Measurements from ENCODE around the gene PSMC5.

PSMC5 gene

DNA sequence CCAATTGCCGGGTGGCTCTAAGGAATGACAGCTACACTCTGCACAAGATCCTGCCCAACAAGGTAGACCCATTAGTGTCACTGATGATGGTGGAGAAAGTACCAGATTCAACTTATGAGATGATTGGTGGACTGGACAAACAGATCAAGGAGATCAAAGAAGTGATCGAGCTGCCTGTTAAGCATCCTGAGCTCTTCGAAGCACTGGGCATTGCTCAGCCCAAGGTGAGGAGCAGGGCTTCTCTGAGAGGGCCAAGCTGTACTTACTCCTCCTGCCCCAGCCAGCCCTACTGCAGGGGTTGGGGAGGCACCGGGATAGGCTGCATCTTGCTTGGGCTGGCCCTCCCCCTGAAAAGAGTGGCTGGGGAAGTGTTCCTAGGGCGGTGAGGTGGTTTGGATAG, 3.0 kb downstream of the PSMC5 start:
- TF ChIP-seq POLR2AphosphoS5 (IDR thresholded peaks at IDR 0.05; ENCODE audit: low read depth, low read length) = peak; percentile 19
- TF ChIP-seq POU2F2 (IDR thresholded peaks at IDR 0.05; ENCODE audit: low read depth, low read length) = no peak
- no peak for DNase-seq (ENCODE audit: insufficient read length, low spot score)
- no peak for FAIRE-seq

- no peak for TF ChIP-seq PAX5 (IDR thresholded peaks at IDR 0.05; ENCODE audit: insufficient read depth, low read length, severe bottlenecking)
- 0 out of 2 replicates have a peak, but pooled peaks have one; percentile 25 for TF ChIP-seq POLR2A (IDR thresholded peaks at IDR 0.05; ENCODE audit: low read depth, low read length)
- TF ChIP-seq POU2F2 (IDR thresholded peaks at IDR 0.05; ENCODE audit: low read depth, low read length) = no peak; the same call in 1 of the 2 replicates
- TF ChIP-seq SPI1 (IDR thresholded peaks at IDR 0.05; ENCODE audit: low read depth, low read length) = no peak
- TF ChIP-seq TAF1 (IDR thresholded peaks at IDR 0.05; ENCODE audit: low read depth, low read length) = no peak
- TF ChIP-seq POLR2AphosphoS5 (IDR thresholded peaks at IDR 0.05; ENCODE audit: low read depth, low read length) = no peak; the same call in 1 of the 2 replicates
- DNase-seq (ENCODE audit: insufficient read length, low spot score) (no peak), FAIRE-seq (no peak)
These were observed 3.8 kb downstream of the PSMC5 start for GRCh38 chr17:63830904-63831491.

- TF ChIP-seq TAF1 (IDR thresholded peaks at IDR 0.05; ENCODE audit: low read depth, low read length) = no peak
- TF ChIP-seq PAX5 (IDR thresholded peaks at IDR 0.05; ENCODE audit: insufficient read depth, low read length, severe bottlenecking) = no peak
- TF ChIP-seq POU2F2 (IDR thresholded peaks at IDR 0.05; ENCODE audit: low read depth, low read length) = no peak
- TF ChIP-seq POLR2A (IDR thresholded peaks at IDR 0.05; ENCODE audit: low read depth, low read length) = no peak
- no peak; the same call in 1 of the 2 replicates for TF ChIP-seq POLR2AphosphoS5 (IDR thresholded peaks at IDR 0.05; ENCODE audit: low read depth, low read length)
- TF ChIP-seq SPI1 (IDR thresholded peaks at IDR 0.05; ENCODE audit: low read depth, low read length) = no peak
- DNase-seq (ENCODE audit: insufficient read length, low spot score) = no peak
- no peak for FAIRE-seq
These were observed 4.3 kb downstream of the PSMC5 start for GRCh38 chr17:63831505-63831904.

DNA sequence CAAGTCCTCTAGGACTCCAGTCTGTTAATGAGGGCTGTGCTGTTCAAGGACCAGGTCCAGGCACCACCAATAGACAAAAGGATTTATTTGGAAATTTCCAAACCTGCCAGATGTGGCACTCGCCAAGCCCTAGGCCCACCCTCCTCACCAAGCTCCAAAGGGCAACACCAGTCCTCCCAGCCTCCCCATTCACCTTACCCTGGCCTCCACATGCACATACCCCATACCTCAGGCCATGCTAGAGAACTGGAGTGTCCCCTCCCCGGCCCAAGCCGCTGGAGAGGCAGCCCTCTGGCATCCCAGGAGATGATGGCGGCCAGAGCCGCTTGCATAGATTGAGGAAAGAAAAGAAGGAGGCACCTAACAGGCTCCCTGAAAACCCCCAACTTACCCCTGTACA, 4.8 kb downstream of the PSMC5 start:
- FAIRE-seq = no peak

GRCh38 chr17:63832455-63832854, 5.2 kb downstream of the PSMC5 start:
- FAIRE-seq (no peak), DNase-seq (ENCODE audit: insufficient read length, low spot score) (no peak)
- TF ChIP-seq POU2F2 (IDR thresholded peaks at IDR 0.05; ENCODE audit: low read depth, low read length) = no peak
- TF ChIP-seq PAX5 (IDR thresholded peaks at IDR 0.05; ENCODE audit: insufficient read depth, low read length, severe bottlenecking) = no peak
- TF ChIP-seq SPI1 (IDR thresholded peaks at IDR 0.05; ENCODE audit: low read depth, low read length) = no peak

More for the DNA sequence above, 4.8 kb downstream of the PSMC5 start:
- DNase-seq (ENCODE audit: insufficient read length, low spot score) = no peak
- no peak for TF ChIP-seq SPI1 (IDR thresholded peaks at IDR 0.05; ENCODE audit: low read depth, low read length)
- TF ChIP-seq POLR2A (IDR thresholded peaks at IDR 0.05; ENCODE audit: low read depth, low read length) = peak; percentile 47; the same call in 1 of the 2 replicates

- FAIRE-seq = no peak
- TF ChIP-seq POLR2A (IDR thresholded peaks at IDR 0.05; ENCODE audit: low read depth, low read length) (peak; percentile 34; the same call in 1 of the 2 replicates), PAX5 (IDR thresholded peaks at IDR 0.05; ENCODE audit: insufficient read depth, low read length, severe bottlenecking) (no peak)
These were observed 6.0 kb downstream of the PSMC5 start for GRCh38 chr17:63833026-63833740.

GRCh38 chr17:63833741-63834373, 6.6 kb downstream of the PSMC5 start:
- TF ChIP-seq POLR2A (IDR thresholded peaks at IDR 0.05; ENCODE audit: low read depth, low read length) (peak; percentile 21; the same call in 1 of the 2 replicates), POLR2AphosphoS5 (IDR thresholded peaks at IDR 0.05; ENCODE audit: low read depth, low read length) (no peak; the same call in 1 of the 2 replicates)

More at GRCh38 chr17:63833026-63833740, 6.0 kb downstream of the PSMC5 start:
- DNase-seq (ENCODE audit: insufficient read length, low spot score) = no peak

DNA sequence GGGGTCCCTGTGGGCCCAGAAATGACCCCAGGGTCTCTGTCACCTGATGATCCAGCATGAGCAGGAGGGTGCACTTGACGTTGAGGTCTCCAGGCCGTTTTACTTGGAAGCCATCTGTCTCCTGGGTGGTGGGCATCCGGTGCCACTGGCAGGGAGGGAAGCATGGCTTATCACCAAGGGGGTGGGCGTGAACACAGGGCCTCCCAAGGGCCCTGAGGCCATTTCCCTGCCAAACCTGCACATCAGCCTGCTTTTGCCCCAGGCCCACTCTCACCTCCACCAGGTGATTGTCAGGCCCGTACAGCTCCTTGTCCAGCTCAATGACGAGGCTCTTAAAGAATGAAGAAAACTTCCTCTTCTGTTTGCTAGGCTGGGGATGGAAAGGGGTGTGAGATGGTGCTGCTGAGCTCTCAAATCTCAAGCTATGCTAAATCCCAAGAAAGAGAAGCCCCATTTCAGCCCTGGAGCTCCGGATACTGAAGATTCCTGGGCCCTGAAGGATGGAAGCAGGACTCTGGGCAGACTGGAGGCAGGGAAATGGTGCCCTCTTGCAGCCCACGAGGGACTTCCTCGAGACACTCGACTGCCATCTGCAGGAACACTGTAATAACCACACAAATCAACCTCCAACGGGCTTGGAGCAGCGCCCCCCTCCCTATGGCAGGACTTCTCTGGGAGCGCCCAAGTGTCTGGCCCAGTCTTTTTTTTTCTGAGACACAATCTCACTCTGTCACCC, 7.4 kb downstream of the PSMC5 start:
- DNase-seq (ENCODE audit: insufficient read length, low spot score) (peak; percentile 54), FAIRE-seq (peak; percentile 85)
- TF ChIP-seq POLR2AphosphoS5 (IDR thresholded peaks at IDR 0.05; ENCODE audit: low read depth, low read length) = peak; percentile 59
- TF ChIP-seq POLR2A (IDR thresholded peaks at IDR 0.05; ENCODE audit: low read depth, low read length) = no peak

More at GRCh38 chr17:63833741-63834373, 6.6 kb downstream of the PSMC5 start:
- DNase-seq (ENCODE audit: insufficient read length, low spot score) (no peak), FAIRE-seq (no peak)

GRCh38 chr17:63835167-63835720, 8.0 kb downstream of the PSMC5 start:
- no peak for FAIRE-seq
- DNase-seq (ENCODE audit: insufficient read length, low spot score) = no peak
- TF ChIP-seq PAX5 (IDR thresholded peaks at IDR 0.05; ENCODE audit: insufficient read depth, low read length, severe bottlenecking) = no peak
- no peak for TF ChIP-seq TAF1 (IDR thresholded peaks at IDR 0.05; ENCODE audit: low read depth, low read length)
- TF ChIP-seq SPI1 (IDR thresholded peaks at IDR 0.05; ENCODE audit: low read depth, low read length) = no peak
- no peak for TF ChIP-seq POLR2AphosphoS5 (IDR thresholded peaks at IDR 0.05; ENCODE audit: low read depth, low read length)
- no peak for TF ChIP-seq POLR2A (IDR thresholded peaks at IDR 0.05; ENCODE audit: low read depth, low read length)
- TF ChIP-seq POU2F2 (IDR thresholded peaks at IDR 0.05; ENCODE audit: low read depth, low read length) = no peak

GRCh38 chr17:63836811-63837210, 9.6 kb downstream of the PSMC5 start:
- no peak for TF ChIP-seq POU2F2 (IDR thresholded peaks at IDR 0.05; ENCODE audit: low read depth, low read length)
- TF ChIP-seq SPI1 (IDR thresholded peaks at IDR 0.05; ENCODE audit: low read depth, low read length) = no peak
- TF ChIP-seq TAF1 (IDR thresholded peaks at IDR 0.05; ENCODE audit: low read depth, low read length) = no peak
- DNase-seq (ENCODE audit: insufficient read length, low spot score) (no peak), FAIRE-seq (no peak)

All from GM12891 (cell line).